Endothelial cell of coronary artery (primary cell): ENCODE measurements around the gene TMEM131. TPM values are rescaled to one million over a fixed set of nuclear protein-coding genes. Genes with fewer than 3 reads are reported as not detected.

Source experiments
- total RNA-seq: library from RNA; depleted of rRNA; stranded (reverse); fragments of >200 nt; gene quantifications from 2 replicates; pipeline ENCODE4 v1.2.3, GENCODE V29; 2014

Gene TMEM131, protein sequence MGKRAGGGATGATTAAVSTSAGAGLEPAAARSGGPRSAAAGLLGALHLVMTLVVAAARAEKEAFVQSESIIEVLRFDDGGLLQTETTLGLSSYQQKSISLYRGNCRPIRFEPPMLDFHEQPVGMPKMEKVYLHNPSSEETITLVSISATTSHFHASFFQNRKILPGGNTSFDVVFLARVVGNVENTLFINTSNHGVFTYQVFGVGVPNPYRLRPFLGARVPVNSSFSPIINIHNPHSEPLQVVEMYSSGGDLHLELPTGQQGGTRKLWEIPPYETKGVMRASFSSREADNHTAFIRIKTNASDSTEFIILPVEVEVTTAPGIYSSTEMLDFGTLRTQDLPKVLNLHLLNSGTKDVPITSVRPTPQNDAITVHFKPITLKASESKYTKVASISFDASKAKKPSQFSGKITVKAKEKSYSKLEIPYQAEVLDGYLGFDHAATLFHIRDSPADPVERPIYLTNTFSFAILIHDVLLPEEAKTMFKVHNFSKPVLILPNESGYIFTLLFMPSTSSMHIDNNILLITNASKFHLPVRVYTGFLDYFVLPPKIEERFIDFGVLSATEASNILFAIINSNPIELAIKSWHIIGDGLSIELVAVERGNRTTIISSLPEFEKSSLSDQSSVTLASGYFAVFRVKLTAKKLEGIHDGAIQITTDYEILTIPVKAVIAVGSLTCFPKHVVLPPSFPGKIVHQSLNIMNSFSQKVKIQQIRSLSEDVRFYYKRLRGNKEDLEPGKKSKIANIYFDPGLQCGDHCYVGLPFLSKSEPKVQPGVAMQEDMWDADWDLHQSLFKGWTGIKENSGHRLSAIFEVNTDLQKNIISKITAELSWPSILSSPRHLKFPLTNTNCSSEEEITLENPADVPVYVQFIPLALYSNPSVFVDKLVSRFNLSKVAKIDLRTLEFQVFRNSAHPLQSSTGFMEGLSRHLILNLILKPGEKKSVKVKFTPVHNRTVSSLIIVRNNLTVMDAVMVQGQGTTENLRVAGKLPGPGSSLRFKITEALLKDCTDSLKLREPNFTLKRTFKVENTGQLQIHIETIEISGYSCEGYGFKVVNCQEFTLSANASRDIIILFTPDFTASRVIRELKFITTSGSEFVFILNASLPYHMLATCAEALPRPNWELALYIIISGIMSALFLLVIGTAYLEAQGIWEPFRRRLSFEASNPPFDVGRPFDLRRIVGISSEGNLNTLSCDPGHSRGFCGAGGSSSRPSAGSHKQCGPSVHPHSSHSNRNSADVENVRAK (N-terminal part only)
- total RNA-seq: 11.1 and 18.9 TPM in 2 replicates

GRCh38 chr2:97995734-97996624 lies at the start of gene TMEM131:
TMEM131 (minus strand) TSS chr2:97995948; CDS start chr2:97995662, 286 bp downstream.

DNA sequence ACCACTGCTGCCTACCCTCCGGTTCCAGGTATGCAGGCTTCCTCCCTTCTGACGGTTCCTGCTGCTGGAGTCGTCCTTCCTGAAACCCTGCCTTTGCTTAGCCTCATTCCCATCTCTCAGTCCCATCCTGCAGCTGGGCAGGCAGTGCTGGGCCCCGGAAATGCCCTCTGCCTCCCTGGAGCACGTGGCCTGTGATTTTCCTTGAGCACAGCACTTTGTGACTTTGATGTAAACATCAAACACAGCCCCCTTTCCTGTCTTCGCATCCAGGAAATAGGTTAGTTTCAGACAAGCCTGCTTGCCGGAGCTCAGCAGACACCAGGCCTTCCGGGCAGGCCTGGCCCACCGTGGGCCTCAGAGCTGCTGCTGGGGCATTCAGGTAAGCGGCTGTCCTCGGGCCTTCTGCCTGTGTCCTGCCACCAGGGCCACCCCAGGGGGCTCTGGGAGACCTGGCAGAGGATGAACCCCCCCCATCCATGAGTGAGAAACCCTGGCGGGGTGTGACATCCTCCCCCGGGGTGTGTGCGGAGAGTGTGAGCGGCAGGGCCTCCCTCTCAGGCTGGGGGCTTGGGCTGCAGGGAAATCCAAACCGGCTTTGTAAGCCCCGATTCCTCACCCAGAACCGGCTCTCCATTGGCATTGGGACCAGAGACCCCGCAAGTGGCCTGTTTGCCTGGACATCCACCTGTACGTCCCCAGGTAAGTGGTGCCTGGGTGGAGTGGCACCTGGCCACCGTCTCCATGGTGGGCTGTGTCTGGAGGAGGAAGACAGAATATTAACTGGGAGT lies 282.3 kb downstream of the TMEM131 start, which contains the start of gene ZAP70:
TSS of gene ZAP70 (plus strand) at position 281 of the 788 bp plus-strand sequence. CDS start 10,461 bp downstream, outside the sequence.

Other genes starting within 250 kb of the TMEM131 start
- gene VWA3B, start 91.2 kb upstream of the TMEM131 start, total RNA-seq: 0.19 TPM in 1 of 2 replicates, not detected in the other